Erythroblast (primary cell): ENCODE data around the gene PDE4D.
A peak's percentile ranks its signal among the peaks of the same experiment; 100 is the strongest.
"Not testable (repeated sequence)": the region's sequence is repeated elsewhere in the genome, so short reads cannot be mapped to it uniquely, and the experiment has no call there.

Experiments
- DNase-seq, 2 experiments: peaks; one replicate each; lab custom pipeline; 2025; lab: John Stamatoyannopoulos, UW
- GATA1 ChIP-seq: IDR thresholded peaks from 2 replicates; pipeline ENCODE4 v1.6.1; 2011; ENCODE audit warnings: low read depth, mild to moderate bottlenecking, control low read depth, low read length, moderate library complexity
- POLR2A ChIP-seq: IDR thresholded peaks from 2 replicates; pipeline ENCODE4 v1.6.1; 2011; ENCODE audit warnings: mild to moderate bottlenecking, low read length

PDE4D gene

GRCh38 chr5:59466271-59466670, 427.3 kb downstream of the PDE4D start:
- DNase-seq = no peak
- TF ChIP-seq GATA1 (no peak), POLR2A (no peak)

GRCh38 chr5:59464969-59465368, 428.6 kb downstream of the PDE4D start:
- TF ChIP-seq POLR2A (no peak), GATA1 (no peak)
- no peak for DNase-seq

- DNase-seq = not testable (repeated sequence)
Observed at GRCh38 chr5:59463618-59464166, 429.8 kb downstream of the PDE4D start.

GRCh38 chr5:59462956-59463355, 430.6 kb downstream of the PDE4D start:
- no peak for DNase-seq
- TF ChIP-seq GATA1 (no peak), POLR2A (no peak)

GRCh38 chr5:59460368-59461153, 433.0 kb downstream of the PDE4D start:
- DNase-seq = no peak
- TF ChIP-seq GATA1 (no peak), POLR2A (no peak)

GRCh38 chr5:59458966-59459729, 434.4 kb downstream of the PDE4D start:
- TF ChIP-seq GATA1 = no peak
- TF ChIP-seq POLR2A = no peak
- no peak for DNase-seq

- TF ChIP-seq GATA1 (no peak), POLR2A (no peak)
Observed at GRCh38 chr5:59458321-59458720, 435.2 kb downstream of the PDE4D start.

GRCh38 chr5:59449905-59450644, 443.5 kb downstream of the PDE4D start:
- TF ChIP-seq POLR2A = no peak
- DNase-seq = peak; percentile 1

More at GRCh38 chr5:59458321-59458720, 435.2 kb downstream of the PDE4D start:
- no peak for DNase-seq

GRCh38 chr5:59446356-59446755, 447.2 kb downstream of the PDE4D start:
- TF ChIP-seq POLR2A (no peak), GATA1 (no peak)

GRCh38 chr5:59445741-59446140, 447.8 kb downstream of the PDE4D start:
- DNase-seq = no peak
- TF ChIP-seq GATA1 (no peak), POLR2A (no peak)

More at GRCh38 chr5:59446356-59446755, 447.2 kb downstream of the PDE4D start:
- no peak for DNase-seq

GRCh38 chr5:59439303-59439702, 454.2 kb downstream of the PDE4D start:
- DNase-seq = no peak
- TF ChIP-seq POLR2A (no peak), GATA1 (no peak)

- DNase-seq = no peak
- no peak for TF ChIP-seq POLR2A
- TF ChIP-seq GATA1 = no peak
Observed at GRCh38 chr5:59437176-59437575, 456.4 kb downstream of the PDE4D start.

GRCh38 chr5:59436364-59437148, 457.0 kb downstream of the PDE4D start:
- DNase-seq = no peak
- no peak for TF ChIP-seq POLR2A
- TF ChIP-seq GATA1 = no peak
